ENCODE results near the gene SNX8.
A peak's percentile ranks its signal among the peaks of the same experiment; 100 is the strongest.

Gene SNX8

GRCh38 chr7:2219606-2220005 is 94.6 kb downstream of the SNX8 start:
- no peak for DNase-seq

DNA sequence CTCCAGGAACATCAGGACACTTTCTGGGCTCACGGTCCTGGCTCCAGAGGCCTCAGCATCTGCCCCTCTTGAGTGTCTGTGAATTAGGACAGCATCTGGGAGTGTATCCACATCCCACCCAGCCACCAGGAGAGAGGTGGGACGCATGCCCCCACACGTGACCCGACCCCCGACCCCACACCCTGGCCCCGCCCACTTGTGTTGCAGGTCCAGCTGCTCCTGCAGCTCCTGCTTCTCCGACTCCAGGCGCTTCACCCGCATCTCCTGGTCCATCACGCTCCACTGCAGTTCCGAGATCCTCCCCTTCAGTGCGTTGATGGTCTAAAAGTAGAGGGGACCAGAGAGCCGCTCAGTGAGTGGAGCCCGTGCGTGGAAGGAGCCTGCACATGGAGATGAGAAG is 95.1 kb downstream of the SNX8 start:
- DNase-seq: no peak

DNA sequence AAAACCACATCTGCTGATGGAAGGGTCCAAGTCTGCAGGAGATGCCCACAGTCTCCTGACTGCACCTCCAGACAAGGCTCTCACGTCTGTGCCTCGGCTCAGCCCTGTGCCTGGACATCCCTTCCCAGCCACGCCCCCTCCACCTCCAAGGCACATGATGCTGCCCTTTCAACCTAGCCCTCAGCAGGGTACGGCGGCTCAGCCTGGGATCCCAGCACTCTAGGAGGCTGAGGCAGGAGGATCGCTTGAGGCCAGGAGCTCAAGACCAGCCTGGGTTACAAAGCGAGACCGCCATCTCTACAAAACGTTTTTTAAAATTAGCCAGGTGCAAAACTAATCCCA is 95.8 kb downstream of the SNX8 start:
- DNase-seq: no peak

GRCh38 chr7:2217716-2218443 is 96.4 kb downstream of the SNX8 start:
- no peak for DNase-seq

- no peak for DNase-seq
Measured at GRCh38 chr7:2217206-2217605, 97.0 kb downstream of the SNX8 start.

GRCh38 chr7:2215851-2216250 is 98.4 kb downstream of the SNX8 start:
- DNase-seq: no peak

- DNase-seq: no peak
Measured at GRCh38 chr7:2214636-2215035, 99.6 kb downstream of the SNX8 start.

DNA sequence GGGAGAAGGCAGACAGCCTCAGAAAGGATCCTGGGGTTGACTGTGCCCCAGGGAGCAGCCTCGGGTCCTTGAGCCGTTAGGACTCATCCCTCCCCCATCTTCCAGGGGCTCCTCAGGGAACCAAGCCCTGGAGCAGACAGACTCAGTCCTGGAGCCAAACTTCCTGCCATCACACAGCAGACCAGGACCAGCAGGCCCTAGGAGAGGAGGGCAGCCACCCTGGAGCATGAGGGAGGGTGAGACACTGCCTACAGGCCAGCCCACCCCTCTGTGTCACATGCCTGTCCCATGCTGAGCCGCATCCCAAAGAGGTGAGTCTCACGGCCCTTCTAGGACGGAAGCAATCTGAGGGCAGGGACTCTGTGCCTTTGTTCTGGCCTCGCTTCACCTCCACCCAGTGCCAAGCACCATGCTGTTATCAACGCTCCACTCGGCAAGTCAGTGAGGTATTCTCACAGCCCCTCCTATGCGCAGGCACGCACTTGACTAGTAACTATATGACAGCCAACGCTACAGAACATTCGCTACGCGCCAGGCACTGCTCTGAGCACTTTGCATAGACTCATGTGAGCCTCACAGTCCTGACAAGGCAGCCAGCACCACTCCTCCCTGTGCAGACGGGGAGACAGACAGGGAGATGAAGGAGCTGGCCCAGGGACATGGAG is 100.6 kb downstream of the SNX8 start:
- no peak for DNase-seq

GRCh38 chr7:2212906-2213305 is 101.3 kb downstream of the SNX8 start:
- no peak for DNase-seq

DNA sequence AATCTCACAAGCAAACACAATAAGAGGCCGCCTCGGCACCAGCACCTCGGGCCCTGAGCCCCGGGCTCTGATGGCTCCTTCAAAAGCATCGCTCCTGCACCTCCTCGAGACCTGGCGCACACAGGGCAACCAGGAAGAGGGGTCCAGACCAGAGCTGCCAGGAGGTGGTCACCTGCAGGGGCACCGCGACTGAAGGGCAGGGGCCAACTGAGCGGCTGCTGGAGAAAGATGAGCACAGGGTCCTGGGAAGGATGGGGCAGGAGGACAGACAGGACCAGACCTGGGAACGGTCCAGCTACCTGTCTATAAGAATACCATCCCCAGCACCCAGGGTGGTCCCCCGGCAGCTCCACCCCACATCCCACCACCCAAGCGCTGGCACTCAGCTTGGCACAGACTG is 102.3 kb downstream of the SNX8 start:
- DNase-seq: no peak

DNA sequence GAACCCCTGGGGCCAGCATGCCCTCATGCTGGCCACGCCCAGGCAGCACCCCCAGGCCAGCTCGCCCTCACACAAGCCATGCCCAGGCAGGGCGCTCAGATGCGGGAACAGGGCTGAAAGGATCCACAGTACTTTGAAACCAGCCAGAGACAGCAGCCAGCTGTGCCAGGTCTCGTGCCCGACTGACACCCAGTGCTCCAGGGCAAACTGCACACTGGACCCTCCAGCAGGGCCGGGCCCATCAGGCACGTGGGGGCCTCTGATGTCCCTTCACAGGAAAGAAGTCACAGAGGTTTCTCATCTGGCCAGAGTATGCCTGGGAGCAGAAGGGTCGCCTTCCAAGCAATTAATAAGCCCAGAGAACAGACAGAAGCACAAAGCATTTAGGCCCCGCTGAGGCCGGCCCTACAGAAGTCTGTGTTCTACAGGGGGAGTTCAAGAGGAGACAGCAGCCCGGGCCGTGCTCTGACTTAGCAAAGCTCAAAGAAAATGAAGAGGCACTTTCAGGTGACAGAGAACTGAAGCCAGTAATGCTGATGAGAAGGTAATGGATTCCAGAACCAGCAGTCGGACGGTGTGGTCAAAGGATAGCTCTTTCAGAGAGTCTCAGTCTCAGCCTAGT is 102.9 kb downstream of the SNX8 start:
- no peak for DNase-seq

DNA sequence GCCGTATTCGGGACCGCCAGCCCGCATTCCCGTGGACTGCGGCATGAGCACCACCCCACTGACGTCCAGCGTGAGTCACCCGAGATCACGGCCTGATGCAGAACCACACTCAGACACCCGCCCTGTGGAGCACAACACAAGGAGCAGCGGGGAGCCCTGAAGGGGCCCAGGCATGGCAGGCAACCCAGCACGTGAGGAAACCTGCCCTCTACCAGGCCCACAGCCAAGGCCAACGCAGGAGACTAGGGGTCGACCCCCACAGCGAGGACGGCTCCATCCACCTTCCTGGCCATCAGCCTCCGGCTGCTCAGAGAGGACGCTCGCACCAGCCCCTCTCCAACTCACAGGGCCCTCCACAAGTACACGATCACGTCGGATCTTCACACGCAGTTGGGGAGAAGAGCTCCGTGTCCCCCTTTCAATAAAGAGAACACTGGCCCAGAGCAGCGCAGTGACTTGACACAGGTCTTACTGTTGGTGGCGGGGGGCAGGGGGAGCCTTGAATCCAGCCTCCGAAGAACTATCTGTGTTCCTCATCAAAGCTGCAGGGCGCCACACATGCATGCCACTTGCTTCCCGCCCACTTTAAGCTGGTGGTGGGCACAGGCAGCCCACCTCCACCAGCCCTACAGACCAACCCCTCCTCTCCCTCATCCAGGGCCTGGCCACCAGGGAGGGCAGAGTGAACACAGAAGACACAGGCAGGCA is 103.5 kb downstream of the SNX8 start:
- no peak for DNase-seq

DNA sequence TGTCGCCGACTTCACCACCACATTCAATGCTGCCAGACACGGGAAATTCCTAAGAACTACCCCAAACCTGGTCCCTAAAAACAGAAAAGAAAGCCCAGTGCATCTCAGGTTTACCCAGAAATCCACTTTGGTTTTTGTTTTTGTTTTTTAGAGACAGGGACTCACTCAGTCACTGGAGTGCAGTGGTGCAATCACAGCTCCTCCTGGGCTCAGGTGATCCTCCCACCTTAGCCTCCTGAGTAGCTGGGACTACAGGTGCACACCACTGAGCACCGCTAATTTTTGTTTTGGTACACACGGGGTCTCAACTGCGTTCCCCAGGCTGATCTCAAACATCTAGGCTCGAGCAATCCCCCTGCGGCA is 104.3 kb downstream of the SNX8 start:
- DNase-seq: no peak

DNA sequence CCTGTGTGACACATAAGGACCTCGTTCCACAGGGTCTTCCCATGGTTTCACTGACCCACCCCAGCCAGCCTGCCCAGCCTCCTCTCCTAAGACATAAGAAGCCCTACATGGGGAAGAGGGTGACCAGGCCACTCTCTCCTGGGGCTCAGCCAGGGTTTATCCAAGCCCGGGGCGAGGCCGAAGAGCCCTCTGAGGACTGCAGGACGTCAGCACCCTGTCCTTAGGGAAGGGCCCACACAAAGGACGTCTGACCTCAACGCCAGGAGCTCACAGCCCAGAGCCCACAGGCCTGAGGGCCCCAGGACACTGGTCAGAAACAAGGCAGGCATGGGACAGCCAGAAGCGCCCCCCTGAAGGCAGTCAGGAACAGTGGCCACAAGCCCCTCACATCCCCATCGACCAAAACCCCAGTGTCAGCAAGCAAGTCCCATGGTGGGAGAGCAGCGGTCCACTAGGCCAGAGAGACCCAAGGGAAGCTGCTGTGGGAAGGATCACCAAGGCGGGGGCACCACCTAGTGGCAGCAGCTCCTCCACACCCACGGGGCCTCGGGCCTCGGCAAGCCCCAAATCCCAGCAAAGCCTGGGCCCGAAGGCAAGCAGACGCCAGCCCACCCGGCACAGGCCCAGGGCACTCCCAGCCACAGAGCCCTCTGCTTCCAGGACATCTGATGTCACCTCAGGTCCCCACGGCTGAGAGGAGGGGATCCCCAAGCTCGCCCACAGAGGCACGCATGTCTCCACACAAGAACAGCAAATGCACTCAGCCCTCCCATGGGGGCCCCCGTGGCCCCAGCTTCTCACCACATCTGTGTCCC is 104.9 kb downstream of the SNX8 start:
- DNase-seq: peak in 1 of 2 donors; percentile 51

GRCh38 chr7:2208712-2209111 is 105.5 kb downstream of the SNX8 start:
- DNase-seq: no peak

DNA sequence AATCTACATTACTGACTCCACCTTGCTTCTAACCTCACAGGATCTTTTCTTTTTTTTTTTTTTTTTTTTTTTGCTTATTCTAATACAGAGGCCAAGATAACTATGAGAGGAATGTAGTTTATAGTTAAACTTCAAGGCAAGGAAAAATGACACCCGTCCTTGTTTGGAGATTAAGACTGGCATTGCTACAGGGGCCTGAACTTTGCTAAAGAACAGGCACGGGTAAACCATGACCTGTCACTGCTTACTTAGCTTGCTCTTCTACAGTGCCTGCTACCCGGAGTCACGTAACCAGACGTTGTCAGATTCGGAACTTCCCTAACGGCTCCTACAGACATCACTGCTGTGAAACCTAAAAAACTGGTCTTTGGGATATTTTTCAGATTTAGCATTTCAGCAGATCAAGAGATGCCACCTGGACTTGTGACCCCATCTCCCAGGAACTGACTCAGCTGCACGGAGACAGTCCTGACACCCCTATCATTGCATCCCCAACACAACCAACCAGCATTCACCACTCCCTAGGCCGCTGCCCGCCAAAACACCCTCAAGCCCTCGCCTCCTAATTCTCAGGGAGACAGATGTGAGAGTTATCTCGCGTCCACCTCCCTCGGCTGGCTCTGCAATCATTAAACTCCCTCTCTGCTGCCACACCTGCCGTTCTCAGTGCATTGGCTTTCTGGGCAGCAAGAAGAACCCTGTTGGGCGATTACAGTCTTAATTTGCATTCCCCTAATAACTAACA is 109.0 kb downstream of the SNX8 start:
- DNase-seq: no peak

- no peak for DNase-seq
Measured at GRCh38 chr7:2204446-2204845, 109.8 kb downstream of the SNX8 start.

GRCh38 chr7:2203766-2204300 is 110.4 kb downstream of the SNX8 start:
- DNase-seq: peak in 1 of 2 donors; percentile 5

DNA sequence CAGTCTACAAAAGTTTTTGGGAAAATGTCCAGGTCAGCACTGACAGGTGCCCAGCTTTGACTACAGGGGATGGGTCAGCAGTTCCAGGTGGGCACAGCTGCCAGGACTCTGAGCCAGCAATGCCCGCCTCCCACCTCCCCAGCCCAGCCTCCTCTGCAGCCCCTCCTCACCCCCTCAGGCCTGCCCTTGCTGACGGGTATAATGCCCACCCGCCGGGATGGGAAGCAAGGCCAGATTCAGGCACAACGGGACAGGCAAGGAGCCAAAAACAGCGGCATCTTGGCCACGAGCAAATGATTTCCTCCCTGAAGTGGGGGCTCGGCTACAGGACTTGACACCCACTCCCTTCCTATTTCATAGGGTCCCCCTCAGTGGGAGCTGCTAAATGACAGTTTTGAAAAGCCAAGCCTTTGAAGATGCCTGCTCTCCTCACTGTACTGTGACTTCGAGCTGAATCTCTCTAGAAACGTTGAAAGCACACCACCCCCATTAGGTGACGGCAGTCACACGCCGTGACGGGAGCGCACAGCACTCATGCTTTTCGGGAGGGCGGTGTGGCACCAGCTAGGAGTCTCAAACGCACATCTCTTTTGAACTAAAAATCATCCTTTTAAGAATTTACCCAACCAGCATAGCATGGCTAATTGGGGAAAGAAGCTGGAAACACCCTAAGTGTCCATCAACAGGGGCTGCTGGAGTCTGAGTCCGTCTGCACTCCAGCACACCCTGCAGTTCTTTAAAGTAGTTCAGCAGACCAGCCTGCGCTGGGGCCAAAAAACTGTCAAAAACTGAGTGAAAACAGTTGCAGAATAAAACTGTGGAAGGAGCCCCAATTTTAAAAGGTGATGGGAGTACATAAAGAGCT is 111.1 kb downstream of the SNX8 start:
- DNase-seq: no peak

GRCh38 chr7:2202361-2202761 is 111.9 kb downstream of the SNX8 start:
- DNase-seq: no peak
